Activated CD8-positive, alpha-beta memory T cell treated with anti-CD3 and anti-CD28 coated beads, Interleukin-2, amount 10 ng/mL, durations not matched to agents 7 days and 5 days (primary cell): Measurements from ENCODE around the gene FAM200C. TPM values are rescaled to one million over a fixed set of nuclear protein-coding genes. Genes with fewer than 3 reads are reported as not detected.

Source experiments
- ATAC-seq: fragments of 150-1000 bp; cut with Tn5 transposase; one replicate; pipeline ENCODE4 v1.10.0; 2021; ENCODE audit warnings: moderate library complexity
- CTCF ChIA-PET: fragments of 350-600 bp; sonication (Branson Sonifier 250); formaldehyde crosslinking; loops from one replicate; lab custom pipeline; 2021; ENCODE audit warnings: antibody characterized with exemption; lab: Charles Lee
- DNase-seq: peaks from one replicate; pipeline ENCODE4 v3.0.0-alpha.2; 2020
- H3K27ac Mint-ChIP-seq: one replicate; pipeline ENCODE4 v1.8.0; 2021; ENCODE audit warnings: mild to moderate bottlenecking, mixed read lengths
- H3K27me3 Mint-ChIP-seq: one replicate; pipeline ENCODE4 v1.8.0; 2021; ENCODE audit warnings: mixed read lengths
- H3K36me3 Mint-ChIP-seq: one replicate; pipeline ENCODE4 v1.8.0; 2021; ENCODE audit warnings: mild to moderate bottlenecking, mixed read lengths
- H3K4me1 Mint-ChIP-seq: one replicate; pipeline ENCODE4 v1.8.0; 2021; ENCODE audit warnings: mixed read lengths
- H3K4me3 Mint-ChIP-seq: one replicate; pipeline ENCODE4 v1.8.0; 2021; ENCODE audit warnings: mild to moderate bottlenecking, moderate library complexity, mixed read lengths
- H3K9me3 Mint-ChIP-seq: one replicate; pipeline ENCODE4 v1.8.0; 2022; ENCODE audit warnings: low read depth, mixed read lengths
- total RNA-seq, 2 experiments: library from RNA; stranded (reverse); gene quantifications; one replicate each; pipeline ENCODE4 v1.2.3, GENCODE V29; 2021

The FAM200C gene
- total RNA-seq, 2 experiments from 2014 or later: 0.61 to 0.88 TPM

DNA sequence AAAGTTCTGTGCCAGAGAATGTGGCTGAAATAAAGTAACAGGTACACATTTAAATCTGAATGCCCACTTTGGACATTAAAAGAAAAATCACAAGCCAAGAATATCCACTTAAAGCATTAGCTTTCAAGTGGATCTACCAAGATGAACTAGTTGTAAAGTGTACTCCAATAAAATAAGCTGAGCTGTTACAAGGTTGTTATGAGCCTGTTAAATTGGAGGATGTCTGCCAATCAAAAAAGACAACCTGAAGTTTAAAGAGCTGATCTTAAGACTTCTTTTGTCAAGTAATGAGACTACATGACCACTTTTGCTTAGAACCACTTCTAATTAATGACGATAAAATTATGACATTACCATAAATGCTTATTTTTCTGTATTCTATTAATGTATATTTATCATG lies 2.4 kb downstream of the FAM200C start:
- Mint-ChIP-seq H3K27me3 (no peaks in the 10 kb centered on the region), H3K9me3 (no peaks in the 10 kb centered on the region), H3K27ac (no peak overlapping the region), H3K4me3 (no peak overlapping the region), H3K36me3 (peaks cover 4% of the 10 kb centered on the region), H3K4me1 (peaks cover 17% of the 10 kb centered on the region)
- CTCF ChIA-PET: interaction anchor here (1.2 to 1.3 kb wide), 2 partner anchors 41 to 376 kb away, joined by 3 to 5 read pairs; no protein-coding TSS in a partner anchor
- ATAC-seq: no peak
- DNase-seq: no peak

DNA sequence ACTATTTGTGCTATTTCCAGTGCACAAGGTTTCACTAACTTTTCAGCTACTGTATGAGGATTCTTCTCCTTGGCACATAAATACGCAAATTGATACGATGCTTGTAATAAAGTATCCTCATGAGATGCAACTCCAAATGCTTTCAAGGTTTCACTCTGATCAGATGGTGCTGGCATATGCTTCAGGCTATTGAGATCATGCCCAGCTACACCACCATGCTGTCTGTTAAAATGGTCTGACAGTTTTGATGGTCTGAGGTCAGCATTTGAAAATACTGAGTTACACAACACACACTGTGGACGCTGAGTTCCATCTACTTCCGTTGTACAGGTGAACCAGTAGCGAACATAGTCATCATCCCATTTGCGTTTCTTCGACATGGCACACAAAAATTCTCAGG lies 4.7 kb downstream of the FAM200C start:
- no peak overlapping the region for H3K4me3 Mint-ChIP-seq
- no peaks in the 10 kb centered on the region for H3K27me3 Mint-ChIP-seq
- H3K27ac Mint-ChIP-seq: no peak overlapping the region
- H3K4me1 Mint-ChIP-seq: peaks cover 13% of the 10 kb centered on the region
- H3K9me3 Mint-ChIP-seq: no peaks in the 10 kb centered on the region
- H3K36me3 Mint-ChIP-seq: peaks cover 2% of the 10 kb centered on the region
- DNase-seq (no peak), ATAC-seq (no peak)
- CTCF ChIA-PET: interaction anchor here (1.1 kb wide), 1 partner anchor 15 kb away, joined by 3 read pairs; no protein-coding TSS in a partner anchor

GRCh38 chr5:160390787-160391696 lies 8.8 kb downstream of the FAM200C start:
- no peak for ATAC-seq
- CTCF ChIA-PET: interaction anchor here (0.6 to 2.5 kb wide), 19 partner anchors 9 to 382 kb away, joined by 3 to 13 read pairs (median 3); partner anchors contain the start of genes C1QTNF2, FAM200C, PTTG1 and TTC1
- no peak for DNase-seq

GRCh38 chr5:160387445-160387844 lies 12.4 kb downstream of the FAM200C start:
- CTCF ChIA-PET: interaction anchor here (0.7 kb wide), 1 partner anchor 56 kb away, joined by 3 read pairs; no protein-coding TSS in a partner anchor
- Mint-ChIP-seq H3K9me3 (peaks cover 5% of the 10 kb centered on the region), H3K4me3 (no peak overlapping the region), H3K27ac (no peak overlapping the region), H3K4me1 (no peaks in the 10 kb centered on the region), H3K27me3 (peaks cover 13% of the 10 kb centered on the region), H3K36me3 (peaks cover 5% of the 10 kb centered on the region)
- no peak for ATAC-seq
- no peak for DNase-seq

More at GRCh38 chr5:160390787-160391696, 8.8 kb downstream of the FAM200C start:
- no peak overlapping the region for H3K27ac Mint-ChIP-seq
- H3K9me3 Mint-ChIP-seq: peaks cover 5% of the 10 kb centered on the region
- peaks cover 9% of the 10 kb centered on the region for H3K27me3 Mint-ChIP-seq
- H3K36me3 Mint-ChIP-seq: peaks cover 5% of the 10 kb centered on the region
- H3K4me1 Mint-ChIP-seq: no peaks in the 10 kb centered on the region
- no peak overlapping the region for H3K4me3 Mint-ChIP-seq

GRCh38 chr5:160385496-160385895 lies 14.4 kb downstream of the FAM200C start:
- Mint-ChIP-seq H3K9me3 (peaks cover 5% of the 10 kb centered on the region), H3K27ac (no peak overlapping the region), H3K4me1 (no peaks in the 10 kb centered on the region), H3K4me3 (no peak overlapping the region), H3K27me3 (peaks cover 26% of the 10 kb centered on the region), H3K36me3 (peaks cover 5% of the 10 kb centered on the region)
- DNase-seq (no peak), ATAC-seq (no peak)
- CTCF ChIA-PET: no interaction called here

DNA sequence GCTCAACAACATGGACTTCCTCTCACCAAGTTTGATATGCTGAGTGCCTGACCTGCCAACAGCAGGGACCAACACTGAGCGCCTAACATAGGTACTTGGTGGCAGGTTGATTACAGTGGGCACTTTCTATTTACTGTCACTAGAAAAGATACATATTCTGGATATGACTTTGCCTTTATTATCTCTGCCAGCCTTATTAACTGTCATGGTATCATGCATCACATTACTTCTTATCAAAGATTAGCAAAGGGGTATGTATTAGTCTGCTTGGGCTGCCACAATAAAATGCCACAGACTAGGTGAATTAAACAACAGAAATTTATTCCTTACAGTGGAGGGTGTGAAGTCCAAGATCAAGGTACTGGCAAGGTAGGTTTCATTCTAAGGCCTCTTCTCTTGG lies 15.2 kb downstream of the FAM200C start:
- Mint-ChIP-seq H3K4me3 (no peak overlapping the region), H3K4me1 (no peaks in the 10 kb centered on the region), H3K27ac (no peak overlapping the region), H3K36me3 (peaks cover 5% of the 10 kb centered on the region), H3K9me3 (peaks cover 5% of the 10 kb centered on the region), H3K27me3 (peaks cover 34% of the 10 kb centered on the region)
- ATAC-seq (no peak), DNase-seq (no peak)
- CTCF ChIA-PET: no interaction called here

GRCh38 chr5:160382346-160382745 lies 17.5 kb downstream of the FAM200C start:
- H3K27me3 Mint-ChIP-seq: peaks cover 37% of the 10 kb centered on the region
- no peaks in the 10 kb centered on the region for H3K36me3 Mint-ChIP-seq
- DNase-seq: no peak
- no peaks in the 10 kb centered on the region for H3K4me1 Mint-ChIP-seq
- no peak overlapping the region for H3K27ac Mint-ChIP-seq
- CTCF ChIA-PET: no interaction called here
- H3K4me3 Mint-ChIP-seq: no peak overlapping the region
- no peak for ATAC-seq
- peaks cover 4% of the 10 kb centered on the region for H3K9me3 Mint-ChIP-seq

- DNase-seq (no peak), ATAC-seq (no peak)
- H3K27ac Mint-ChIP-seq: no peak overlapping the region
- CTCF ChIA-PET: interaction anchor here (0.8 to 1.6 kb wide), 2 partner anchors 11 to 15 kb away, joined by 3 to 6 read pairs; no protein-coding TSS in a partner anchor
- no peak overlapping the region for H3K4me3 Mint-ChIP-seq
- peaks cover 51% of the 10 kb centered on the region for H3K27me3 Mint-ChIP-seq
- H3K4me1 Mint-ChIP-seq: no peaks in the 10 kb centered on the region
- H3K36me3 Mint-ChIP-seq: no peaks in the 10 kb centered on the region
- no peaks in the 10 kb centered on the region for H3K9me3 Mint-ChIP-seq
These were observed 19.8 kb downstream of the FAM200C start for GRCh38 chr5:160380041-160380440.

GRCh38 chr5:160379511-160379910 lies 20.3 kb downstream of the FAM200C start:
- CTCF ChIA-PET: interaction anchor here (1.6 kb wide), 1 partner anchor 12 kb away, joined by 6 read pairs; no protein-coding TSS in a partner anchor
- no peak overlapping the region for H3K4me3 Mint-ChIP-seq
- H3K9me3 Mint-ChIP-seq: no peaks in the 10 kb centered on the region
- no peak overlapping the region for H3K27ac Mint-ChIP-seq
- no peaks in the 10 kb centered on the region for H3K36me3 Mint-ChIP-seq
- ATAC-seq (no peak), DNase-seq (no peak)
- peaks cover 56% of the 10 kb centered on the region for H3K27me3 Mint-ChIP-seq
- no peaks in the 10 kb centered on the region for H3K4me1 Mint-ChIP-seq

- no peak for ATAC-seq
- CTCF ChIA-PET: interaction anchor here (0.9 to 1.4 kb wide), 2 partner anchors 11 to 13 kb away, joined by 3 to 4 read pairs; no protein-coding TSS in a partner anchor
- no peaks in the 10 kb centered on the region for H3K4me1 Mint-ChIP-seq
- peaks cover 68% of the 10 kb centered on the region for H3K27me3 Mint-ChIP-seq
- H3K9me3 Mint-ChIP-seq: no peaks in the 10 kb centered on the region
- H3K27ac Mint-ChIP-seq: no peak overlapping the region
- no peaks in the 10 kb centered on the region for H3K36me3 Mint-ChIP-seq
- DNase-seq: no peak
- H3K4me3 Mint-ChIP-seq: no peak overlapping the region
These were observed 21.5 kb downstream of the FAM200C start for GRCh38 chr5:160378330-160378729.

DNA sequence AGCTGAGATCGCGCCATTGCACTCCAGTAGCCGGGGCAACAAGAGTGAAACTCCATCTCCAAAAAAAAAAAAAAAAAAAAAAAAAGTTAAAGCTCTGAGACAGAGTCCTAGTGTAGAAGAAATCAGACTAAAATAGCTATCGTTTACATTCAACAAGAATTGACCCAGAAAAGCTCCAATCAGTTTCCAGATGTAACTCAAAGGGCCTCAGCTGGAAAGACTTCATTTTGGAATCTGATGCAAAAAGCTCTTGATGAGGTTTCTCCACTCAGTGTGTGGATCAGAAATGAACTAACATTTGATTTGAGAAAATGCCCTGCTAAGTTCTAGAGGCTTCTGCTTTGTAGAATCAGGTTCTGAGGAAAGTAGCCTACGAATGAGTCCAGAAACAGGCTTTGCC lies 22.2 kb downstream of the FAM200C start:
- H3K27me3 Mint-ChIP-seq: peaks cover 72% of the 10 kb centered on the region
- ATAC-seq: no peak
- H3K9me3 Mint-ChIP-seq: no peaks in the 10 kb centered on the region
- CTCF ChIA-PET: interaction anchor here (1.4 kb wide), 1 partner anchor 13 kb away, joined by 4 read pairs; no protein-coding TSS in a partner anchor
- no peaks in the 10 kb centered on the region for H3K4me1 Mint-ChIP-seq
- DNase-seq: no peak
- no peak overlapping the region for H3K27ac Mint-ChIP-seq
- no peak overlapping the region for H3K4me3 Mint-ChIP-seq
- no peaks in the 10 kb centered on the region for H3K36me3 Mint-ChIP-seq

DNA sequence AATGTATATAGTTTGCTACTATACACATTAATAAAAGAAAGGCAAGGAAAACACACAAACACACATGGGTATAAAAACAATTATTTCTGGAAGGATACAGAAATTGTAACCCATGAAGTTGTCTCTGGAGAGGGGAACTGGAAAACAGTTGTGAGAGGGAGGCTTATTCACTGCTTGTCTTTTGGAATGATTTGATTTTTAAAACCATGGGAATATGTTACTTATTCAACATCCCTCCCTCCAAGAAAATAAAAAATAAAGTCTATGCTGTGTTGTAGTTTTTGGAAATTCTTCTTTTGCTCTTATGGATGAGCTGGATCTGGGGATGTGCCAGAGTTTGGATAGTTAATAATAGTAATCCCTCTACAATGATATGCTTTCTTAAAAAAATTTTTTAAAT lies 23.4 kb downstream of the FAM200C start:
- ATAC-seq (no peak), DNase-seq (no peak)
- Mint-ChIP-seq H3K36me3 (no peaks in the 10 kb centered on the region), H3K4me3 (no peak overlapping the region), H3K27ac (no peak overlapping the region), H3K9me3 (no peaks in the 10 kb centered on the region), H3K27me3 (peaks cover 75% of the 10 kb centered on the region), H3K4me1 (no peaks in the 10 kb centered on the region)
- CTCF ChIA-PET: no interaction called here

- no peak for DNase-seq
- ATAC-seq: no peak
- Mint-ChIP-seq H3K9me3 (no peaks in the 10 kb centered on the region), H3K27me3 (peaks cover 77% of the 10 kb centered on the region), H3K36me3 (no peaks in the 10 kb centered on the region), H3K4me1 (peaks cover 3% of the 10 kb centered on the region), H3K27ac (no peak overlapping the region), H3K4me3 (no peak overlapping the region)
- CTCF ChIA-PET: no interaction called here
These were observed 24.2 kb downstream of the FAM200C start for GRCh38 chr5:160375701-160376100.
